Endothelial cell (in vitro differentiated cells): ENCODE measurements around the gene GMFB. TPM values are rescaled to one million over a fixed set of nuclear protein-coding genes. Genes with fewer than 3 reads are reported as not detected.

ENCODE experiments used
- total RNA-seq: library from RNA; stranded (reverse); fragmentation: NEBNext Ultra II Directional; extraction: Animal tissue kit (Norgen Biotek cat#: 25700); gene quantifications from one replicate; pipeline ENCODE4 v1.2.1, GENCODE V29; 2021; ENCODE audit not compliant: unreplicated experiment

The GMFB gene
- total RNA-seq, 1 donor from 2014 or later = 86.2 TPM

Other genes starting within 250 kb of the GMFB start
- 12.2 TPM for gene CDKN3, start 92.0 kb downstream of the GMFB start, total RNA-seq
- 87.8 TPM for gene CNIH1, start 47.6 kb downstream of the GMFB start, total RNA-seq
- gene CGRRF1, start 20.9 kb upstream of the GMFB start, total RNA-seq = 31.1 TPM
- 9.2 TPM for gene SAMD4A, start 78.1 kb upstream of the GMFB start, total RNA-seq